Neural progenitor cell (in vitro differentiated cells): ENCODE measurements around the gene TSPAN5. TPM values are rescaled to one million over a fixed set of nuclear protein-coding genes. Genes with fewer than 3 reads are reported as not detected.

Experiments used
- DNase-seq: peaks from one replicate; pipeline ENCODE4 v3.0.0-alpha.2; 2016; ENCODE audit warnings: low spot score
- H2AFZ ChIP-seq: fragments of 200-600 bp; sonication (generic); replicated peaks from 2 replicates; pipeline ENCODE4 v1.6.1; 2016; ENCODE audit warnings: antibody characterized with exemption
- H3F3A ChIP-seq: fragments of 200-600 bp; sonication (generic); 2 replicates; pipeline ENCODE4 v1.6.1; 2016; ENCODE audit warnings: antibody characterized with exemption, low read depth
- H3K27ac ChIP-seq: fragments of 200-600 bp; sonication (generic); 2 replicates; pipeline ENCODE4 v1.5.1; 2016; ENCODE audit warnings: mild to moderate bottlenecking
- H3K27me3 ChIP-seq: fragments of 200-600 bp; sonication (generic); 2 replicates; pipeline ENCODE4 v1.6.1; 2016; ENCODE audit warnings: mild to moderate bottlenecking, moderate library complexity
- H3K36me3 ChIP-seq: fragments of 200-600 bp; sonication (generic); 2 replicates; pipeline ENCODE4 v1.5.1; 2016
- H3K4me1 ChIP-seq: fragments of 200-600 bp; sonication (generic); 2 replicates; pipeline ENCODE4 v1.6.1; 2016; ENCODE audit warnings: mixed run types
- H3K4me2 ChIP-seq: fragments of 200-600 bp; sonication (generic); 2 replicates; pipeline ENCODE4 v1.6.1; 2016
- H3K4me3 ChIP-seq: fragments of 200-600 bp; sonication (generic); 2 replicates; pipeline ENCODE4 v1.5.1; 2016
- H3K79me2 ChIP-seq: fragments of 200-600 bp; sonication (generic); 2 replicates; pipeline ENCODE4 v1.6.1; 2016; ENCODE audit warnings: low read depth
- H3K9ac ChIP-seq: fragments of 200-600 bp; sonication (generic); 2 replicates; pipeline ENCODE4 v1.6.1; 2016
- H3K9me3 ChIP-seq: fragments of 200-600 bp; sonication (generic); 2 replicates; pipeline ENCODE4 v1.5.1; 2016; ENCODE audit warnings: low read depth
- H4K20me1 ChIP-seq: fragments of 200-600 bp; sonication (generic); 2 replicates; pipeline ENCODE4 v1.6.1; 2016; ENCODE audit warnings: low read depth
- H3K27ac Mint-ChIP-seq: 3 replicates; pipeline ENCODE4 v1.8.0; 2021; ENCODE audit warnings: mixed read lengths
- H3K27me3 Mint-ChIP-seq: 2 replicates; pipeline ENCODE4 v1.8.0; 2022; ENCODE audit warnings: low read depth, mild to moderate bottlenecking, inconsistent platforms, moderate library complexity, mixed read lengths; ENCODE audit not compliant: insufficient read depth
- H3K36me3 Mint-ChIP-seq: 3 replicates; pipeline ENCODE4 v1.8.0; 2021; ENCODE audit warnings: mixed read lengths
- H3K4me1 Mint-ChIP-seq: 3 replicates; pipeline ENCODE4 v1.8.0; 2021; ENCODE audit warnings: mixed read lengths
- H3K4me3 Mint-ChIP-seq: 3 replicates; pipeline ENCODE4 v1.8.0; 2021; ENCODE audit warnings: mild to moderate bottlenecking, moderate library complexity, mixed read lengths
- H3K9me3 Mint-ChIP-seq: 3 replicates; pipeline ENCODE4 v1.8.0; 2020; ENCODE audit warnings: mixed read lengths
- EZH2 ChIP-seq: fragments of 200-600 bp; sonication (generic); IDR thresholded peaks from 2 replicates; pipeline ENCODE4 v1.6.1; 2017; ENCODE audit warnings: antibody characterized with exemption, mild to moderate bottlenecking, moderate library complexity
- EZH2phosphoT487 ChIP-seq: fragments of 200-600 bp; sonication (generic); IDR thresholded peaks from 2 replicates; pipeline ENCODE4 v1.6.1; 2017; ENCODE audit warnings: antibody characterized with exemption
- total RNA-seq: library from RNA; depleted of rRNA; stranded (reverse); fragments of >200 nt; gene quantifications from 2 replicates; pipeline ENCODE4 v1.2.3, GENCODE V29; 2015; ENCODE audit warnings: low replicate concordance
- TF ChIP-seq, protein P1 (sequence below): fragments of 200-600 bp; sonication (generic); IDR thresholded peaks from 2 replicates; pipeline ENCODE4 v1.5.1; 2017; ENCODE audit warnings: antibody characterized with exemption, mild to moderate bottlenecking

The TSPAN5 gene
- total RNA-seq, 1 donor from 2014 or later, result 34.9 TPM

DNA sequence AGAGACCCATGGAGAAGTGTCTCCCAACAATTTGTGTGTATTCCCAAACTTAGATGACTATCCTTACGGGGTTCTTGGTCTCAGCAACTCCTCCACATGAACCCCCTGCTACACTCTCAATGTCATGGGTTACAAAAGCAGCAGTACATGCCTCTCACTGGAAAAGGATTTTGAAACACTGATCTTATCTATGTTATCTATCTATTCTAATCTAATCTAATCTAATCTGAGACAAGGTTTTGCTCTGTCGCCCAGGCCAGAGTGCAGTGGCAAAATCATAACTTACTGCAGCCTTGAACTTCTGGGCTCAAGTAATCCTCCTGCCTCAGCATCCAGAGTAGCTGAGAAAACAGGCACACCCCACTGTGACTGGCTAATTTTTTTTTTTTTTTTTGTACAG lies 19.3 kb downstream of the TSPAN5 start:
- TF ChIP-seq EZH2phosphoT487, result no peak
- no peak for TF ChIP-seq EZH2
- H3K4me1 ChIP-seq, result peaks cover 11% of the 10 kb centered on the region
- H3K27ac Mint-ChIP-seq, result no peak overlapping the region
- H3K9me3 ChIP-seq, result no peaks in the 10 kb centered on the region
- H3K79me2 ChIP-seq, result peaks cover 84% of the 10 kb centered on the region
- H3K4me1 Mint-ChIP-seq, result peaks cover 10% of the 10 kb centered on the region
- H3K36me3 ChIP-seq, result no peaks in the 10 kb centered on the region
- H3K4me3 Mint-ChIP-seq, result no peak overlapping the region
- H2AFZ ChIP-seq, result no peak overlapping the region
- H3K4me3 ChIP-seq, result no peak overlapping the region
- H3K9ac ChIP-seq, result no peak overlapping the region
- H3K36me3 Mint-ChIP-seq, result peaks cover 9% of the 10 kb centered on the region
- no peaks in the 10 kb centered on the region for H3F3A ChIP-seq
- peaks cover 10% of the 10 kb centered on the region for H4K20me1 ChIP-seq
- DNase-seq, result no peak
- H3K27me3 ChIP-seq, result no peaks in the 10 kb centered on the region
- H3K27me3 Mint-ChIP-seq, result peaks cover 2% of the 10 kb centered on the region
- H3K27ac ChIP-seq, result no peak overlapping the region
- no peaks in the 10 kb centered on the region for H3K9me3 Mint-ChIP-seq
- H3K4me2 ChIP-seq, result no peak overlapping the region

DNA sequence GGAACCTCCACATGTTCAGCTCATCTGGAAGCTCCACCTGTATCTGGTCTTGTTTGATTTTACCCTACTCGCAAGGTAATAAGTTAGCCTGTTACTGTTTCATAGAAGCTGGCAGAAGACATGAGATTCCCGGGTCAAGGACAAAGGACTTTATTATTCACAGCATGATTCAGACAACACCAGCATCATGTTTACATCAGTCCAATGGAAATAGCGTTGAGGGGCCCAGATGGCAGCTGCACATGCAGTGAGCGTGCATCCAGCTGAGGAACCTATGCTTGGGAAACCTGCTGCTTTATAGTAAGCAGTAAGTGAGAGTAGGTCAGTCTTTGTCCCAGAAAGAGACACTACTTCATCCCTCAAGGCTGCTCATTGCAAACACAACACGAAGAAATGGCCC lies 19.8 kb downstream of the TSPAN5 start:
- H3K4me3 Mint-ChIP-seq, result no peak overlapping the region
- peaks cover 11% of the 10 kb centered on the region for H3K4me1 ChIP-seq
- peaks cover 2% of the 10 kb centered on the region for H3K9me3 Mint-ChIP-seq
- no peak overlapping the region for H2AFZ ChIP-seq
- no peak overlapping the region for H3K27ac Mint-ChIP-seq
- no peak overlapping the region for H3K4me3 ChIP-seq
- H3K27me3 Mint-ChIP-seq, result peaks cover 2% of the 10 kb centered on the region
- H3K9ac ChIP-seq, result no peak overlapping the region
- DNase-seq, result no peak
- no peak overlapping the region for H3K27ac ChIP-seq
- H3K79me2 ChIP-seq, result peaks cover 85% of the 10 kb centered on the region
- H3K27me3 ChIP-seq, result no peaks in the 10 kb centered on the region
- H3K4me2 ChIP-seq, result no peak overlapping the region
- H3K36me3 ChIP-seq, result no peaks in the 10 kb centered on the region
- H4K20me1 ChIP-seq, result peaks cover 8% of the 10 kb centered on the region
- no peaks in the 10 kb centered on the region for H3K9me3 ChIP-seq
- peaks cover 10% of the 10 kb centered on the region for H3K4me1 Mint-ChIP-seq
- peaks cover 9% of the 10 kb centered on the region for H3K36me3 Mint-ChIP-seq
- TF ChIP-seq, protein P1, sequence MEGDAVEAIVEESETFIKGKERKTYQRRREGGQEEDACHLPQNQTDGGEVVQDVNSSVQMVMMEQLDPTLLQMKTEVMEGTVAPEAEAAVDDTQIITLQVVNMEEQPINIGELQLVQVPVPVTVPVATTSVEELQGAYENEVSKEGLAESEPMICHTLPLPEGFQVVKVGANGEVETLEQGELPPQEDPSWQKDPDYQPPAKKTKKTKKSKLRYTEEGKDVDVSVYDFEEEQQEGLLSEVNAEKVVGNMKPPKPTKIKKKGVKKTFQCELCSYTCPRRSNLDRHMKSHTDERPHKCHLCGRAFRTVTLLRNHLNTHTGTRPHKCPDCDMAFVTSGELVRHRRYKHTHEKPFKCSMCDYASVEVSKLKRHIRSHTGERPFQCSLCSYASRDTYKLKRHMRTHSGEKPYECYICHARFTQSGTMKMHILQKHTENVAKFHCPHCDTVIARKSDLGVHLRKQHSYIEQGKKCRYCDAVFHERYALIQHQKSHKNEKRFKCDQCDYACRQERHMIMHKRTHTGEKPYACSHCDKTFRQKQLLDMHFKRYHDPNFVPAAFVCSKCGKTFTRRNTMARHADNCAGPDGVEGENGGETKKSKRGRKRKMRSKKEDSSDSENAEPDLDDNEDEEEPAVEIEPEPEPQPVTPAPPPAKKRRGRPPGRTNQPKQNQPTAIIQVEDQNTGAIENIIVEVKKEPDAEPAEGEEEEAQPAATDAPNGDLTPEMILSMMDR, result no peak
- TF ChIP-seq EZH2phosphoT487 (no peak), EZH2 (no peak)
- H3F3A ChIP-seq, result no peaks in the 10 kb centered on the region

DNA sequence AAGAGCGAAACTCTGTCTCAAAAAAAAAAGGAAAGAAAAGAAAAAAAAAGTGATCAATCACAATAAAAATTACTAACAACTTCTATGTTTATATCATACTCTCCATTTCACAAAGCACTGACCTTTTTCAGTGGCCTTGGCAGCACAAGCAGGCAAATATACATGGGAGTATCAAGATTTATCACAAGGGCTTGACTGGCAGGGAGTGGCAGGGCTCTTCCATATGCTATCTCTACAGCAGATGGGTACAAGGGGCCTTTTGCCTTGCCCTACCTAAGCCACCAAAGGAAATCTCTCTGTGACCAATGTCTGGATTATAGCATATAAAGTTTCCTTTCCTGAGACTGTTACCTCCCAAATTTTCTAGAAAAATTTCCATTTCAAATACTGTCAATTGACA lies 24.4 kb downstream of the TSPAN5 start:
- Histone ChIP-seq H4K20me1 (peaks cover 15% of the 10 kb centered on the region), H3K9ac (no peak overlapping the region), H3F3A (no peaks in the 10 kb centered on the region), H3K4me2 (no peak overlapping the region), H3K4me3 (no peak overlapping the region), H2AFZ (no peak overlapping the region), H3K27me3 (no peaks in the 10 kb centered on the region), H3K36me3 (no peaks in the 10 kb centered on the region), H3K9me3 (no peaks in the 10 kb centered on the region), H3K79me2 (peaks cover 89% of the 10 kb centered on the region), H3K27ac (no peak overlapping the region), H3K4me1 (peaks cover 6% of the 10 kb centered on the region)
- DNase-seq, result no peak
- H3K9me3 Mint-ChIP-seq, result peaks cover 16% of the 10 kb centered on the region
- H3K4me1 Mint-ChIP-seq, result peaks cover 10% of the 10 kb centered on the region
- TF ChIP-seq, protein P1, result no peak
- TF ChIP-seq EZH2phosphoT487 (no peak), EZH2 (no peak)
- peaks cover 19% of the 10 kb centered on the region for H3K36me3 Mint-ChIP-seq
- H3K27ac Mint-ChIP-seq, result no peak overlapping the region
- H3K4me3 Mint-ChIP-seq, result no peak overlapping the region
- no peaks in the 10 kb centered on the region for H3K27me3 Mint-ChIP-seq

DNA sequence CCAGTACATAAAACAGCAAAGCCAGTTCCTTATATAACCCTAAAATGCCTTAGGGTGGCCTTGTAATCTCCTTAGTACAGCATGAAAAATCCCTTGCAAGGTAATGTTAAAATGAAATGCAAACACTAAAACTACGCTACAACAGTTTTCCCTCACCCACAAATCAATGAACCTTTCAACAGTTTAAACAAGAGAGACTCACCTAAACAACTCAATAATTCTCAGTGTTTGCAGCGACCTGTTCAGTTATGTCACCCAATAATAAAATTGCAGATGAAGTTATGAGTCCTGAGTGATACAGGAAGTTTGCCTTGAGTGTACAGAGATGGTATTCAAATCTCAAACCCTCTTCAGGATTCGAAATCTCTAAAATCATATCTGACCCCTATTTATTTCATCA lies 25.3 kb downstream of the TSPAN5 start:
- Histone ChIP-seq H3K4me3 (no peak overlapping the region), H3K79me2 (peaks cover 93% of the 10 kb centered on the region), H3K27me3 (no peaks in the 10 kb centered on the region), H2AFZ (no peak overlapping the region), H3K4me1 (peaks cover 6% of the 10 kb centered on the region), H3K9me3 (no peaks in the 10 kb centered on the region), H3K4me2 (no peak overlapping the region), H3F3A (no peaks in the 10 kb centered on the region), H4K20me1 (peaks cover 10% of the 10 kb centered on the region), H3K27ac (no peak overlapping the region), H3K9ac (no peak overlapping the region), H3K36me3 (no peaks in the 10 kb centered on the region)
- TF ChIP-seq, protein P1, result no peak
- TF ChIP-seq EZH2phosphoT487 (no peak), EZH2 (no peak)
- H3K4me1 Mint-ChIP-seq, result peaks cover 4% of the 10 kb centered on the region
- H3K4me3 Mint-ChIP-seq, result no peak overlapping the region
- DNase-seq, result no peak
- peaks cover 16% of the 10 kb centered on the region for H3K9me3 Mint-ChIP-seq
- H3K36me3 Mint-ChIP-seq, result peaks cover 19% of the 10 kb centered on the region
- H3K27ac Mint-ChIP-seq, result no peak overlapping the region
- H3K27me3 Mint-ChIP-seq, result no peaks in the 10 kb centered on the region
